GM10847 (cell line): Measurements from ENCODE around the gene RORC.

Experiments used
- POLR2A ChIP-seq: IDR thresholded peaks from 2 replicates; pipeline ENCODE4 v1.6.1; 2011; ENCODE audit not compliant: insufficient read length; ENCODE audit errors: extremely low read depth

Gene RORC

GRCh38 chr1:151835596-151835995, 4.0 kb upstream of the RORC start:
- TF ChIP-seq POLR2A, result no peak

DNA sequence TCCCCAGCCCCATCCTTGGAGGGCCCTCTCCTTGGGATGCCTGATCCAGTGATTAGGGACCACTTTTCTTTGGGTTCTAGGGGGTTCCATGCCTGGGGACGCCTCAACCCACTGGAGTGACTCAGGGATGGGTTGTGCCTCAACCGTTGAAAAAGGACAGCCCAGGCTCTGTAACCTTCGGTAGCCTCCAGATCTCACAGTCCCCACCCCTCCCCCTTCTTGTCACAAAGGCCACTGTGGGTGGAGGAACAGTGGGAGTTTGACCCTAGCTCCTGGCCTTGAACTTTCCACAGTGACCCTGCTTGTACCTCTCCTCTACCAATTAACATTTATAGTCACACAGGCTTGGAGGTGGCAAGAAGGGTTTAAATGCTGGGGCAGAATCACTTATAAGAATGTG, 2.6 kb upstream of the RORC start:
- no peak for TF ChIP-seq POLR2A

- TF ChIP-seq POLR2A, result no peak
Measured at GRCh38 chr1:151833172-151833900, 1.7 kb upstream of the RORC start.

DNA sequence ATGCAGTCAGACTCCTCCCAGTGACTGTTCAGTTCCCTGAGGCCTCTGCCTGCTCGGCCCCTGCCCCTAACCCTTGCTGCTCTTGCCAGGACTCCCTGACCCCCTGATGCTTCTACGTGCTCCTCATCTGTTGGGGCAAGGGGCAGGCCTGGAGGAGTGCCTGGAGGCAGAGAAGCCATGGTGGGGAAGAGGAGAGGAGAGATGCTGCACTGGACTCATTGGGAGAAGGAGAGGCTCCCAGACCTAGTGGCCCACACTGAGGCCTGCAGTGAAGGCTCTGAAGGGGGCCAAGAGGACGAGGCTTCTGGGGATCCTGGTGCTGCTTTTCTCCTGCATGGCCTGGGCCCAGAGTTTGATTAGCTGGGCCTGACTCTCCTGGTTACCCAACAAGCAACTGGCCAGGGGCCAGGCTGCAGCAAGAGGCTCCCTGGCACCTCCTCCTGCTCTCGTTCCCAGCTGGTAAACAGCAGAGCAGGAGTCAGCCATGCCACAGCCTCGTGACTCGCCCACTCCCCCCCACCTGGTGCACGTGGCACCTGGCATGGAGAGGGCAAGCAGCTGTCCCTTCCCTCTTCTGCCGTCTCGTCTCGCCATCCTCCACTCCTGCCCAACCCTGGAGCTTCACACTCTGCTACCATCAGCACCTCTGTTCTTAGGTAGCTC, 847 bp upstream of the RORC start:
- no peak for TF ChIP-seq POLR2A

- no peak for TF ChIP-seq POLR2A
Measured at GRCh38 chr1:151831256-151831591, 378 bp downstream of the RORC start.

- TF ChIP-seq POLR2A, result no peak
Measured at GRCh38 chr1:151830055-151830454, 1.5 kb downstream of the RORC start.

DNA sequence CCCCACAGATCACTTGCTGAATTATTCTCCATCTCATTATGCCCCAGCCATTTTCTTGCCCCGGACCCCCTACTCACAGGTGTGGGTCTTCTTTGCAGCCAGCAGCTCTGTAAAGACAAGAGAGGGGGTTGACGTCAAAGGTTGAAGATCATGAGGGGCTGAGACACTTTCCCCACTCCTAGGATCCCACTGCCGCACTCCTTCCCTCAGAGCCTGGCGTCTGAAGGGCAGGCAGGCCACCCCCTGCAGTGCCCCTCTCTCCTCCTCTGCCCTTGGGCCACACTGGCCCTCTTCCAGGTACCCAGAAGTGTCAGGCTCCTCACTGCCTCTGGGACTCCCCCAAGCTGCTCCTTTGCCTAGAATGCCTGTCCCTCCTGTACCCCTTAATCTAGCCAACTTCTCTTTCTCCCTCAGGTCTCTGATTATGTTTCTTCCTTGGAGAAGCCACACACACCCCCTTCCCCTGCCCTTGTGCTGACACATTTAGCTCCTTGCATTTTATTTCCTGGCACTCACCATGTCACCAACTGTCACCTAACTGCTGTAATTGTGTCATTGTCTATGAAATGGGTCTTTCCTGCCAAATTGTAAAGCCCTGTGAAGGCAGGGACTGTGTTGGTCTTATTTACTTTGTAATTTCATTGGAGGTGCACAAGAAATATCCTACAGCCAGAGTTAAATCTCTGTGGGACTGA, 2.1 kb downstream of the RORC start:
- TF ChIP-seq POLR2A, result no peak

- TF ChIP-seq POLR2A, result no peak
Measured at GRCh38 chr1:151828921-151829320, 2.7 kb downstream of the RORC start.

GRCh38 chr1:151827853-151828252, 3.7 kb downstream of the RORC start:
- TF ChIP-seq POLR2A, result no peak

DNA sequence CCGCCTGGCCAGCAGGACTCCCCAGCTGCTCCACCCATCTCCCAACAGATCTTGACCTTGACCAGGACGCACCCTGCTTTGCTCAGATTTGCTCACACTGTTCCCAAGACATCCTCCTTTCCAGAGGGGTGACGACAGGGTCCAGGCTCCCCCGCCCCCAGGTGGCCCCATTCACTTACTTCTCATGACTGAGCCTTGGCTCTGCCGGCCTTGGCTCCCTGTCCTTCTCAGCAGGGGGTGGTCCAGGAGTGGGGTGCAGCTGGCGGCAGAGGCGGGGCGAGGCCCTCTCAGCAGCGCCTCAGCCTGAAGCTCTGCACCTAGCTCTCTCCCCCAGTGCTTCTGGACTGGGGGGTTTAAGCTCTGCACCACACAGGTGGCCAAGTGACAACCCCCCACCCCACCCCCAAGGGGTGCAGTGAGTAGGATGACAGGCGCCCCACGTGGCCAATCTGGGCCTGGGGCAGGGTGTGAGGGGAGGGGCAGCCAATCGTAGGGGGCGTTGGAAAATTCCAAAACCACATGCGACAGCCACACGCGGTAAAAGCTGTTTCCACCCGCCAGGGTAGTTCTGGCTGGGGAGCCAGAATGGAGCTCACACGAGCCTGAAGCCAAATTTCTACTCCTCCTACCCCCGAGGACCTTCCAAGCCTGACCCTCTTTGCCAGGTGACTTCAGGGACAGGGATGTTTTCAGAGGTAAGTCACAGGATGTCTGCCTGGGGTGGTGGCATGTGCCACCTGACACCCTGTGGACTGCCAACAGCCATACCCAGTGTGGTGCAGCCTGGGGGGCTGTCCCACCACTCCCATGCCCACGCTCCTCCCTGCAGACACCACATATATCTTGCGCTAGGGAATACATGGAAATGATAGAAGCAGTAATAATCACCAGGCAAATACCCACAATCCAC, 5.6 kb downstream of the RORC start:
- TF ChIP-seq POLR2A, result no peak

- no peak for TF ChIP-seq POLR2A
Measured at GRCh38 chr1:151825204-151825603, 6.4 kb downstream of the RORC start.

- TF ChIP-seq POLR2A, result no peak
Measured at GRCh38 chr1:151823175-151823574, 8.4 kb downstream of the RORC start.

DNA sequence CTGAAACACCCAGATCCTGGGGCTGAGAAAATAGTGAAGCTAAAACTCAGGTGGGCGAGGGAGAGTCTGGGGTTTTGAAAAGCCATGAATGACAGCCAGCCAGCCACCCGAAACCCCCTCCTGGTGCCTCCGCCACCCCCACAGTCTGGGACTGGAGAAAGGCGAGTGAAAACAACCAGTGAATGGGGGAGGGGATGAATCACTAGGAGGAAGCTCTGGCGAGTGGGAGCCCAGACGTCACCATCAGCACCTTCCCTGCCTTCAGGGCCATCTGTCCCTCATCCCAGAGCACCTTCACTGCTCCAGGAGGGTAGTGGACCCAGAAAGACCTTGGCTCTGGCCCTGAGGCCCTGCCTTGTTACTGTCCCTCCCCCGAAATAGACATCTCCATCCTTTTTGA, 9.2 kb downstream of the RORC start:
- TF ChIP-seq POLR2A, result no peak

GRCh38 chr1:151820940-151821339, 10.7 kb downstream of the RORC start:
- no peak for TF ChIP-seq POLR2A

GRCh38 chr1:151819976-151820623, 11.5 kb downstream of the RORC start:
- no peak for TF ChIP-seq POLR2A
